Stimulated activated CD4-positive, alpha-beta T cell treated with anti-CD3 and anti-CD28 coated beads, TNF-alpha, amount 100 ng/mL, for 1 hour (primary cell): ENCODE measurements around the gene ITPR2.
A peak's percentile ranks its signal among the peaks of the same experiment; 100 is the strongest.
"Not testable (repeated sequence)": the region's sequence is repeated elsewhere in the genome, so short reads cannot be mapped to it uniquely, and the experiment has no call there.

Experiments
- DNase-seq, 3 donors: peaks; one replicate each; pipeline ENCODE4 v3.0.0-alpha.2; 2020; ENCODE audit warnings: low read depth in 3 of 3, low spot score in 1 of 3

Gene ITPR2

DNA sequence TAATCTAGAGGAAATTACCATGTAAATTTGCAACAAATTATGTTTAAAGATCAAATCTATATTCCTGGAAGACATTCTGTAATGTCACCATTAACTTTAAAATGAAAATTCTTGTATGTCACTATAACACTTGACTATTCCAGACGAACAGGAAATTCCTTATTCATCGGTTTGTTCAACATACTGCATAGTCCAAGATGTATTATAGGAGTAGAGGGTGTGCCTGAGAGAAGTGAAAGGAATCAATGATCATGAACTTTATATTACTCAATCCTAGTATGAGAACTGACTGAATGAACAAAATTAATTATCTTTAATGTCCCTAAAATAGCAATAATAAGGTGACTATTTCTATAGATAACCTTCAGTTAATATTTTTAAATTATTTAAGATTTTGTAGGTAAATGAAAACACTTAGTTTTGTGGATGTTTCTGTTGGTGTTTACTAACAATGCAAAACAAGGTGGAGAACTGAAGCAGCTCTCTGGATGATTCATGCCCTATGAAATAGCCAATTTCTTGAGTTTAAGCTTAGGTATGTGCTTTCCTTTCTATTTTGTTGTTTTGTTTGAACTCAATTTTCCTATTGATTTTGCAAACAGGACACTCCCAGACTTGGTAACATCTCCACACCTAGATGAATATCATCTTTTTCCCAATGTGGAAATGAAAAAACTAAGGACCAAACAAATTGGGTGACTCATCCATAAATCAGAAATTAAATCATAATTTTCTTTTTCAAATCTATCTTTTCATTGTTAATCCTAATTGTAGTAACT is 18.2 kb upstream of the ITPR2 start:
- no peak for DNase-seq

GRCh38 chr12:26848156-26848825 is 15.3 kb upstream of the ITPR2 start:
- no peak for DNase-seq

- no peak for DNase-seq
Measured at GRCh38 chr12:26847431-26847830, 14.4 kb upstream of the ITPR2 start.

DNA sequence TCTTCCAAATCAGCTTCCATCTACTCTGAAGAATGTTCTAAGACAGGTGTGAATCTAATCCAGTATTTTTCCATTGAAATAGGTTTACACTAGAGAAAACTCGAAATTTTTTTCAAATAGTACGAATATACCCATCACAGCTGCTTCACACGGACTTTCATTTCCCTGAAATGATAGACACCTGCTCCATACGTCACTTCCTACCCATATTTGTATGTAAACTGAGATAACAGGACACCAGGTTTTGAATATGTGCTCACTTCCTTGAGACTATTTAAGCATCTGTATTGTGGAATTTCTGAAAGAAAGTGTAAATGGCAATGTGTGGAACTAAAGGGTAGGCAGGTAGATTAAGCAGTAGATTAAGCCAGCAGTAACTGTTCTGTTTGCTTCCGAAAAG is 13.4 kb upstream of the ITPR2 start:
- no peak for DNase-seq

GRCh38 chr12:26845984-26846383 is 13.0 kb upstream of the ITPR2 start:
- DNase-seq = no peak

DNA sequence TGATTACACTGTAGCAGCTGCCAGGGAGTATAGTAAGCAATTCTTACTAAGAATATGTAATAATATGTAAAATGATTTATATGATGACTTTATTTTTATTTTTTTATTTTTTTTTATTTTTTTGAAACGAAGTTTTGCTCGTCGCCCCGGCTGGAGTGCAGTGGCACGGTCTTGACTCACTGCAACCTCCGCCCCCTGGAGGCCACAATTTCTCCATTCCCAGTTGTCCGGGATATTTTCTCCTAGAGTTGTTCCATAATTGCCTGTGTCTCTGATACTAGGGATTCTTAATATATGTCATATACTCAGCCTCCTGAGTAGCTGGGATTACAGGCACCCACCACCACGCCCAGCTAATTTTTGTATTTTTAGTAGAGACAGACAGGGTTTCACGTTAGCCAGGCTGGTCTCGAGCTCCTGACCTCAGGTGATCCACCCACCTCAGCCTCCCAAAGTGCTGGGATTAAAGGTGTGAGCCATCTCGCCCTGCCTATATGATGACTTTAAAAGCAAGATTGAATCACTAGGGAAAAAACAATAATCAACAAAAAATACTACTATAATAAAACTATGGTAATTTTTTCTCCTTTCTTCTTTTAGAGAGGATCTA is 12.2 kb upstream of the ITPR2 start:
- no peak for DNase-seq

- no peak for DNase-seq
Measured at GRCh38 chr12:26843311-26843710, 10.3 kb upstream of the ITPR2 start.

GRCh38 chr12:26841085-26841484 is 8.1 kb upstream of the ITPR2 start:
- no peak for DNase-seq

DNA sequence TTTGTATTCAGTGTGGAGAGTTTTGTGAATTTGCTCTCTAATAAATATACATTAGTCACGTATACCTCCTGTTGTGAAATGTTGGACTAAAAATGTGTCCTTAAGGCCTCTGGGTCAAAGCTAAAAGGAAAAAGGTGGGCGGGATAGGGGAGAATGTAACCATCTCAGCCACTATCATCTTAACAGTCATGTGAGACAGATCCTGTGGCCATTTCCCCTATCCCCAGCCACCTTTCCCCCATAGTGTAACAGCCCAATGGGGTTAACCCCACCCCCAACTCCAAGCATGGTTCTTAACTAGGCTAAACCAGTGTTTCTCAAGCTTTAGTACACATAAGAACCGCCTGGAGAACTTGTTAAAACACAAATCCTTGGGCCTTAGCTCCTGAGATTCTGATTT is 6.5 kb upstream of the ITPR2 start:
- no peak for DNase-seq

DNA sequence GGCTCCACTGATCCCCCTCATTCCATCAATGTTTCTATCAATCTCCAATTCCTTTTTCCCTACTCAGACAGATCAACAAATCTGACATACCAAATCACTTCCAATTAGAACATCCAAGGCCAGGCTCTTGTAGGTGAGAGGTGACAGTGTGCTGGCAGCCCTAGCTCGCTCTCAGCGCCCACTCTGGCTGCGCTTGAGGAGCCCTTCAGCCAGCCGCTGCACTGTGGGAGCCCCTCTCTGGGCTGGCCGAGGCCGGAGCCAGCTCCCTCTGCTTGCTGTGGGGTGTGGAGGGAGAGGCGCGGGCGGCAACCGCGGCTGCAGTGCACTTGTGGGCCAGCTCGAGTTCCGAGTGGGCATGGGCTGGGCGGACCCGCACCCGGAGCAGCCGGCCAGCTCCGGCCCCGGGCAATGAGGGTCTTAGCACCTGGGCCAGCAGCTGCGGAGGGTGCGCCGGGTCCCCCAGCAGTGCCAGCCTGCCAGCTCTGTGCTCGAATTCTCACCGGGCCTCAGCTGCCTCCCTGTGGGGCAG is 6.0 kb upstream of the ITPR2 start:
- no peak for DNase-seq

DNA sequence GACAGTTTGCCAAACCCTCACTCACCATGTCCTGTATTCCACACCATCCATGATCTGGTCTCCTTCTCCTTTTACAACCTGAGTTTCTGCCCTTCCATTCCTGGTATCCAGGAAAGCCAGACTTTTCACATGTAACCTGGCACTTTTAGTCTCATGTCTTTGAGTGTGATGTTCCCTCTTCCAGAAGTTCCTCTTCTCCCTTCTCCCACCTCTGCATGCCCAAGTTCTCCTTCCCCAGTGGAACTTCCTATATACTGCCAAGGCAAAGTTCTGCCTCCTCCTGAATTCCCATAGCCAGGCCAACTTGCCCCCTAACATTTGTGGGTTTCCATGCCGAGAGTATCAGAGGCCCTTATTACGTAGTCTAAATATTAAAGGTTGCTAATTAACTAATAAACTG is 3.2 kb upstream of the ITPR2 start:
- DNase-seq = no peak

GRCh38 chr12:26834503-26835060 is 1.6 kb upstream of the ITPR2 start:
- not testable (repeated sequence) for DNase-seq

DNA sequence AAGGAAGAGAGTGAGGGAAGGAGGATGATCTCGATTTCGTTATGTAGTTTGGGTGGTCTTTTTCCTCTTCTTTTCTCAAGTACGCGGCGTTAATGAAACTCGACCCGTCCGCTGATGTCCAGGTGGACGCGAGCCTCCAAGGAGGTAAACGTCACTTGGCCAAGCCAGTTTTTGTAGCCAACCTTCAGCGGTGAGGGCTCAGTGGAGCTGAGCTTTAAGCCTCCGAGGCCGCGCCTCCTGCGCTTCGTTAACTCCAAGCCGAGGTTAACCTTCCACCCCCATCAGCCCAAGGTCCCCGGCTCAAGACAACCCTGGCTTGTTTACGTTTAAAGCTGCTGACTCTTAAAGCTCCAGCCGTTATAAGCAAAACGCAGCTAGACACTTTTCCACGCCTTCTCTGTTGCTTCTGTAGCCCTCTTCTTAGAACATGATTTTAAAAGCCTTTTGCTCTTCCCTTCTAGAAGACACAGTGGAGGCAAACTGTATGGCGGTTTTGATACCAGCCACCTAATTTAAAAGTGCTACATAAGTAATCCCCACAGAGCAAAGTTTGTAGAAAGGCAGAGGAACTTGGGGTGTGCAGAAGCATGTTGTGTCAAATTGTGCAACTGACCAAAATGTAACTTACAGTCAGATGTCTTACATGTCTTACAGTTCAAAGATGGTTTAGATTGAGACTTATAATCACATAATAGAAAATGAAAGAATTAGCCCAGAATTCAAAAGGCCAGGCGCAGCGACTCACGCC is 923 bp upstream of the ITPR2 start:
- DNase-seq = peak in 1 of 3 donors; percentile 8

DNA sequence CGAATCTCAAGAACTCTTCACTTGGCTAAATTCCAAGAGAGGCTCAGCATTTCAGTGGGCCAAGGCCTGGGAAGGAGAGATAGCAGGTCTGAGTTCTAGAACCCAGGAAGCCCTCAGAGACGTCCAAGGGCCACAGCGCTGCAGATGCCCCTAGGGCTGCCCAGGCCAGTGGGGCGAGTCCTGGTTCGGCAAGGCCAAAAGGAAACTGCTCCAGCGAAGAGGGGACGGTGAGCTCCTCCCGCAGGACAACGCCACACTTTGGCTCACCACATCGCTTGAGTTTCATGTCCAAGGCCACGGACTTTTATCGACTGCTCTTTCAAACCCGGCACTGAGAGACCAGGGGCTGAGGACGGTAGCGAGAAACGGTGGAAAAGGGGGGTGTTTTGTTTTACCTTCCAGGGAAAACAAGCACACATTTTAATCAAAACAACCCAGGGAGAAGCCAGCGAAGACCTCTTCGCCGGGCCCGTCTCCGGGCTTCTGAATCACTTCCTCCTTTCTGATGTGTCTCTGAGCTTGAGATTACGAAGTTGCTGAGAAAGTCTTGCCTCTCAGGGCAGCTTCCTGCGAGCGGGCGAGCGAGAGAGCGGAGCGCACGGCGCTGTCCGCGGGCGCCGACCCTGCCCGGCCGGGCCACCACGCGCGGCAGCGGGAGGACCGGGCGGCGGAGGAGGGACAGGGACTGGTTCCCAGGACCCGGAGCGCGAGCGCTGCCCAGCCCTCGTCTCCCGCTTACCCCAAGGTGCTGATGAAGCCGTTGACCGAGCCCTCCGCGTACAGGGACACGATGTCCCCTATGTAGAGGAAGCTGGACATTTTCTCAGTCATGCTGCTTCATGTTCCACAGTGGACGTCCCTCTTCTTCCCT is 808 bp downstream of the ITPR2 start:
- peak in 2 of 3 donors; percentile 31 to 41 for DNase-seq

- no peak for DNase-seq
Measured at GRCh38 chr12:26830783-26831551, 2.0 kb downstream of the ITPR2 start.

- DNase-seq = no peak
Measured at GRCh38 chr12:26830363-26830762, 2.6 kb downstream of the ITPR2 start.

DNA sequence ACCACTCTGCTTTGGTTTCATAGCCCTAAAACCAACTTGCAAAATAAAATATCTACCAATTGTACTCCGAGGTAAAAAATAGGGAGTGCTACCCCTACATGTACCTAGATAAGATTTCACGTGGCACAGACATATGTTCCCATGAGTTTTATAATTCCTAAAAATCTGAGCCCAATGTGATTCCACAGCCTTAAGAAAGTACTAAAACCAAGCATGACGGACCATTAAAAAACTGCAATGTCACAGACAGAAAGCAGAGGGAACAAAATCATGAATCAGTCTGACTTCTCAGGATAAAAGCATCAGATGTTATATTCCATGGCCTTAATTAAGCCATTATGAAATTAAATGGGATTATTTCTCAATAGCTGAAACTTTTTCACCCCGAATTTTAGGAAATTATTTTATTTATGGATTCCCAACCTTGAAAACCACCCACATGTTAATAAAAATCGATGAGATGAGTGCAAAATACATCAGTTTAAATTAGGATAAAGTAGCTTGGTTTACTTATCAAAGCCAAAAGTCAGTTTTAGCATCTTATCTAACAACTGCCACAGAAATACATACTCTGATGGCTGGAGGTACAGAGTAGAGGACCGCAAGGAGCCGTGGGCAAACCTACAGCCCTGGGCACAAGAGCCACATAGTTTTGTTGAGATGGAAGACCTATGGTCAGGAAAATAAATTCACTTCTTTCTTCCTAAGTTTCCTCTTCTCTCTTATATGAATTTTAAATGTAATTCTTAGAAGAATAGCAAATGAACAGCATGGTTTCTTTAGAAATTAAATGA is 4.5 kb downstream of the ITPR2 start:
- no peak for DNase-seq

DNA sequence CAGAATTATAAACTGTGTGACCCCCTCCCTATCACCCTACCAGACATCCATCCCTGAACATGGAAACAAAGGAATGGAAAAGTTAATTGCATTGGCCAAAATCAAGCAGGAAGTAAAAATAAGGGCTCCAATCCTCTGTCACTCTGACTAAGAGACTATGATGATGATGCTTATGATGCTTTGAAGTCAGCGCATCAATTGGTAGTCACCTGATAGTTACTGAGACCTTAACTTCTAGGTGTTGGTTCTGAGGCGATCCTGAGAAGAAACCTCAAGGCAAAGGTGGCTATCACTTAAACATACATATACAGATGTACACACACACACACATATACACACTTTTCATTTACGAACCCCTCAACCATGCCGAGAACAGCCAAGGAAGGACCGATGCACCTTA is 6.6 kb downstream of the ITPR2 start:
- DNase-seq = no peak
